IMR-90 (cell line): ENCODE measurements around the gene VGF. TPM values are rescaled to one million over a fixed set of nuclear protein-coding genes. Genes with fewer than 3 reads are reported as not detected.
A peak's percentile ranks its signal among the peaks of the same experiment; 100 is the strongest.

Experiments
- ATAC-seq: fragments of 200-7000 bp; cut with Tn5 transposase; 2 replicates; pipeline ENCODE4 v1.9.1; 2020; ENCODE audit warnings: low read depth, mild to moderate bottlenecking, moderate library complexity
- BruUV-seq: library from RNA; stranded (reverse); fragments of 400-500 nt; replicated peaks from 2 replicates; lab custom pipeline; 2021; lab: Mats Ljungman, UMichigan
- CTCF ChIA-PET: fragments of 300-600 bp; formaldehyde crosslinking; extraction: SDS; loops from one replicate; lab custom pipeline; 2021; ENCODE audit warnings: antibody characterized with exemption; lab: Yijun Ruan, JAX
- POLR2A ChIA-PET: fragments of 300-600 bp; sonication (Branson Sonifier 250); formaldehyde crosslinking; loops from one replicate; lab custom pipeline; 2022; ENCODE audit warnings: antibody characterized with exemption; ENCODE audit not compliant: unreplicated experiment; lab: Charles Lee
- DNase-seq: peaks from one replicate; pipeline ENCODE4 v3.0.0; 2013
- H2AFZ ChIP-seq: replicated peaks from 2 replicates; pipeline ENCODE3; 2013; ENCODE audit warnings: low read length, mild to moderate bottlenecking; ENCODE audit not compliant: poor library complexity
- H2AK5ac ChIP-seq: 2 replicates; pipeline ENCODE4 v1.6.1; 2013; ENCODE audit warnings: low read depth, low read length, inconsistent platforms
- H2AK9ac ChIP-seq: replicated peaks from 2 replicates; pipeline ENCODE3; 2013; ENCODE audit warnings: mild to moderate bottlenecking, low read depth, low read length, moderate library complexity; ENCODE audit not compliant: poor library complexity
- H2BK120ac ChIP-seq: 2 replicates; pipeline ENCODE4 v1.6.1; 2013; ENCODE audit warnings: low read depth, low read length, inconsistent platforms
- H2BK15ac ChIP-seq: 3 replicates; pipeline ENCODE4 v1.6.1; 2013; ENCODE audit warnings: low read depth, low read length, inconsistent platforms
- H2BK20ac ChIP-seq: 2 replicates; pipeline ENCODE4 v1.6.1; 2013; ENCODE audit warnings: low read depth, mild to moderate bottlenecking, inconsistent platforms, low read length, moderate library complexity
- H2BK5ac ChIP-seq: 2 replicates; pipeline ENCODE4 v1.6.1; 2013; ENCODE audit warnings: mild to moderate bottlenecking, low read depth, low read length, inconsistent platforms; ENCODE audit not compliant: poor library complexity, severe bottlenecking
- H3K14ac ChIP-seq: replicated peaks from 2 replicates; pipeline ENCODE4 v1.6.1; 2013; ENCODE audit warnings: low read depth, low read length, inconsistent platforms
- H3K18ac ChIP-seq: 2 replicates; pipeline ENCODE4 v1.6.1; 2013; ENCODE audit warnings: low read depth, low read length, control low read depth
- H3K23ac ChIP-seq: 2 replicates; pipeline ENCODE4 v1.6.1; 2013; ENCODE audit warnings: low read depth, low read length, inconsistent platforms
- H3K27ac ChIP-seq: 2 replicates; pipeline ENCODE4 v1.5.1; 2013; ENCODE audit warnings: mild to moderate bottlenecking, control low read depth, low read length; ENCODE audit not compliant: insufficient read depth
- H3K27me3 ChIP-seq: 2 replicates; pipeline ENCODE4 v1.6.1; 2013; ENCODE audit warnings: low read length; ENCODE audit not compliant: control insufficient read depth, insufficient read depth
- H3K36me3 ChIP-seq: 2 replicates; pipeline ENCODE4 v1.6.1; 2013; ENCODE audit warnings: low read length, mixed read lengths; ENCODE audit not compliant: control insufficient read depth, insufficient read depth
- H3K4ac ChIP-seq: 2 replicates; pipeline ENCODE4 v1.6.1; 2013; ENCODE audit warnings: low read depth, low read length, inconsistent platforms
- H3K4me1 ChIP-seq: 2 replicates; pipeline ENCODE4 v1.6.1; 2013; ENCODE audit warnings: low read length, mixed read lengths; ENCODE audit not compliant: control insufficient read depth, insufficient read depth
- H3K4me2 ChIP-seq: 2 replicates; pipeline ENCODE4 v1.6.1; 2013; ENCODE audit warnings: low read depth, mild to moderate bottlenecking, control low read depth, low read length, moderate library complexity
- H3K4me3 ChIP-seq: 2 replicates; pipeline ENCODE4 v1.5.1; 2013; ENCODE audit warnings: low read depth, mild to moderate bottlenecking, control low read depth, low read length, moderate library complexity; ENCODE audit not compliant: insufficient read depth
- H3K56ac ChIP-seq: 2 replicates; pipeline ENCODE4 v1.6.1; 2013; ENCODE audit warnings: low read length, inconsistent platforms; ENCODE audit not compliant: insufficient read depth; ENCODE audit errors: extremely low read depth
- H3K79me1 ChIP-seq, 2 experiments: 2 replicates each; pipeline ENCODE4 v1.6.1; 2013; ENCODE audit warnings: low read length in 2 of 2, inconsistent platforms in 1 of 2, low read depth in 1 of 2
- H3K9ac ChIP-seq: 2 replicates; pipeline ENCODE4 v1.6.1; 2013; ENCODE audit warnings: low read depth, low read length, control low read depth
- H3K9me1 ChIP-seq: 2 replicates; pipeline ENCODE4 v1.6.1; 2013; ENCODE audit warnings: low read length, inconsistent platforms; ENCODE audit not compliant: insufficient read depth
- H3K9me3 ChIP-seq: 2 replicates; pipeline ENCODE4 v1.6.1; 2013; ENCODE audit warnings: low read length; ENCODE audit not compliant: control insufficient read depth, insufficient read depth
- H4K20me1 ChIP-seq: 2 replicates; pipeline ENCODE4 v1.6.1; 2013; ENCODE audit warnings: low read length, inconsistent platforms; ENCODE audit not compliant: insufficient read depth
- H4K5ac ChIP-seq: 2 replicates; pipeline ENCODE4 v1.6.1; 2013; ENCODE audit warnings: mild to moderate bottlenecking, low read depth, low read length, control low read depth
- H4K8ac ChIP-seq, 2 experiments: 2 replicates each; pipeline ENCODE4 v1.6.1; 2013; ENCODE audit warnings: low read depth in 2 of 2, low read length in 2 of 2, control low read depth in 1 of 2, inconsistent platforms in 1 of 2
- H4K91ac ChIP-seq: 2 replicates; pipeline ENCODE4 v1.6.1; 2013; ENCODE audit warnings: low read depth, low read length, inconsistent platforms; ENCODE audit not compliant: insufficient read depth
- BHLHE40 ChIP-seq: fragments of 150-350 bp; IDR thresholded peaks from 2 replicates; pipeline ENCODE4 v1.6.1; 2016; ENCODE audit warnings: mild to moderate bottlenecking, low read depth, low read length
- CEBPB ChIP-seq: IDR thresholded peaks from 2 replicates; pipeline ENCODE4 v1.6.1; 2012; ENCODE audit warnings: low read depth, low read length, improper control_type of control experiment
- CHD1 ChIP-seq: IDR thresholded peaks from 2 replicates; pipeline ENCODE4 v1.6.1; 2012; ENCODE audit warnings: low read depth, low read length, improper control_type of control experiment
- CTCF ChIP-seq: conservative IDR thresholded peaks from 2 replicates; pipeline ENCODE4 v1.5.1; 2012; ENCODE audit warnings: mild to moderate bottlenecking, low read depth, low read length, improper control_type of control experiment
- ELK1 ChIP-seq: fragments of 150-350 bp; IDR thresholded peaks from 2 replicates; pipeline ENCODE4 v1.6.1; 2016; ENCODE audit warnings: low read depth, mild to moderate bottlenecking, low read length, moderate library complexity, borderline replicate concordance
- FOS ChIP-seq: fragments of 150-350 bp; IDR thresholded peaks from 2 replicates; pipeline ENCODE4 v1.6.1; 2016; ENCODE audit warnings: low read depth, low read length
- MAFK ChIP-seq: IDR thresholded peaks from 2 replicates; pipeline ENCODE4 v1.6.1; 2012; ENCODE audit warnings: low read depth, low read length, improper control_type of control experiment
- MAZ ChIP-seq: IDR thresholded peaks from 2 replicates; pipeline ENCODE4 v1.6.1; 2012; ENCODE audit warnings: low read depth, mild to moderate bottlenecking, low read length, improper control_type of control experiment, moderate library complexity, borderline replicate concordance
- MXI1 ChIP-seq: IDR thresholded peaks from 2 replicates; pipeline ENCODE4 v1.6.1; 2012; ENCODE audit warnings: low read depth, mild to moderate bottlenecking, low read length, moderate library complexity, borderline replicate concordance
- NFE2L2 ChIP-seq: fragments of 150-350 bp; IDR thresholded peaks from 2 replicates; pipeline ENCODE4 v1.6.1; 2016; ENCODE audit warnings: low read depth, mild to moderate bottlenecking, low read length
- POLR2A ChIP-seq: IDR thresholded peaks from 2 replicates; pipeline ENCODE4 v1.6.1; 2012; ENCODE audit warnings: mild to moderate bottlenecking, low read depth, low read length
- RAD21 ChIP-seq: IDR thresholded peaks from 2 replicates; pipeline ENCODE4 v1.6.1; 2012; ENCODE audit warnings: low read length, improper control_type of control experiment
- RCOR1 ChIP-seq: IDR thresholded peaks from 2 replicates; pipeline ENCODE4 v1.6.1; 2012; ENCODE audit warnings: mild to moderate bottlenecking, low read length, improper control_type of control experiment; ENCODE audit not compliant: insufficient replicate concordance
- RFX5 ChIP-seq: IDR thresholded peaks from 2 replicates; pipeline ENCODE4 v1.8.0; 2012; ENCODE audit warnings: low read depth, mild to moderate bottlenecking, low read length, moderate library complexity
- SMC3 ChIP-seq: fragments of 150-350 bp; IDR thresholded peaks from 2 replicates; pipeline ENCODE4 v1.6.1; 2016; ENCODE audit warnings: low read depth, mild to moderate bottlenecking, antibody characterized with exemption, low read length, moderate library complexity
- USF2 ChIP-seq: fragments of 150-350 bp; IDR thresholded peaks from 2 replicates; pipeline ENCODE4 v1.6.1; 2017; ENCODE audit warnings: mild to moderate bottlenecking, antibody characterized with exemption, low read length, low read depth
- WGBS, 2 experiments: methylation state at CpG; one replicate each; pipeline versions ENCODE4 v1.1.5 to v1.1.7; 2013; ENCODE audit warnings: missing lambda C conversion rate in 2 of 2; ENCODE audit not compliant: insufficient read length in 1 of 2; ENCODE audit errors: extremely low coverage in 2 of 2; 5-methylcytosine and 5-hydroxymethylcytosine counted together
- dilution Hi-C: fragments of 300-500 bp; cut with HindIII; formaldehyde crosslinking; loops from one replicate; pipeline ENCODE4 v1.14.3; 2018; ENCODE audit warnings: low sequenced_read_pairs; ENCODE audit not compliant: unreplicated experiment
- in situ Hi-C: fragments of 300-500 bp; cut with MboI; formaldehyde crosslinking; loops from 3 replicates; pipeline ENCODE4 v1.14.3; 2019; ENCODE audit warnings: low sequenced_read_pairs, inconsistent platforms, mixed read lengths
- intact Hi-C: fragments of 100-400 bp; cut with micrococcal nuclease; formaldehyde crosslinking; loops from 2 replicates; pipeline ENCODE4 v1.10.0; 2022
- polyA plus RNA-seq, 3 experiments: library from polyadenylated mRNA; depleted of rRNA; stranded (reverse); fragments of >200 nt; gene quantifications; 2 replicates each; pipeline ENCODE4 v1.2.3, GENCODE V29; 2012; ENCODE audit warnings: low replicate concordance in 1 of 3
- total RNA-seq: library from RNA; depleted of rRNA; stranded (reverse); fragments of >200 nt; gene quantifications from 2 replicates; pipeline ENCODE4 v1.2.3, GENCODE V29; 2012

VGF gene
- total and polyA plus RNA-seq, 2 of the 4 experiments (the other 2 are of a cell fraction): 0.18 to 0.50 TPM

DNA sequence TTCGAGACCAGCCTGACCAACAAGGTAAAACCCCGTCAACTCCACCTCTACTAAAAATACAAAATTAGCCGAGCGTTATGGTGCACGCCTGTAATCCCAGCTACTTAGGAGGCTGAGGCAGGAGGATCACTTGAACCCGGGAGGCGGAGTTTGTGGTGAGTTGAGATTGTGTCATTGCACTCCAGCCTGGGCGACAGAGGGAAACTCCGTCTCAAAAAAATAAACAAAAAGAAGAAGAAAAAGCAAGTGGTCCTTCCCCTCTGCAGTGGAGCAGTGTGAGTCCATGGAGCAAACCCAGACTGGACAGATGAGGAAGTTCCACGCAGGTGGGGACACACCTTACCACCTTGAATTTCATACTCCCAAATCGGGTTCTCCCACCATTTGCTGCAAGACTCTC is 51.5 kb downstream of the VGF start:
- peaks cover 16% of the 10 kb centered on the region for H3K4me1 ChIP-seq
- TF ChIP-seq SMC3: no peak
- TF ChIP-seq RAD21: no peak
- no peak for TF ChIP-seq MAFK
- no peak for TF ChIP-seq RFX5
- no peak for TF ChIP-seq MXI1
- TF ChIP-seq BHLHE40: no peak
- no peak for TF ChIP-seq RCOR1
- TF ChIP-seq MAZ: no peak
- TF ChIP-seq CTCF: no peak
- TF ChIP-seq ELK1: no peak
- no peak for TF ChIP-seq CHD1
- no peak for TF ChIP-seq FOS
- no peak for TF ChIP-seq NFE2L2
- TF ChIP-seq POLR2A: no peak
- TF ChIP-seq CEBPB: no peak
- TF ChIP-seq USF2: no peak
- H4K91ac ChIP-seq: peak overlapping the region; percentile 90
- H3K14ac ChIP-seq: peak overlapping the region; percentile 85
- peak overlapping the region; percentile 77 for H4K5ac ChIP-seq
- in situ Hi-C loops (loop anchor here (25.0 kb wide), 1 partner anchor 677 kb away; the partner anchor contains the start of genes MEPCE, PPP1R35 and ZCWPW1), intact Hi-C loops (no loop called here), dilution Hi-C loops (no loop called here)
- peak overlapping the region; percentile 61; the same call in 1 of the 2 replicates for H3K56ac ChIP-seq
- H4K8ac ChIP-seq: peak overlapping the region; percentile 83 to 91
- peak overlapping the region; percentile 24; the same call in 1 of the 2 replicates for H3K27ac ChIP-seq
- peak overlapping the region; percentile 99 for H3K4ac ChIP-seq
- no peaks in the 10 kb centered on the region for H3K27me3 ChIP-seq
- no CpG with 5 or more reads among the region's 11 CpGs for WGBS, 2 experiments
- no TSS peak for BruUV-seq
- peak overlapping the region; percentile 97 for H2AK9ac ChIP-seq
- H2BK20ac ChIP-seq: peak overlapping the region; percentile 96
- H3K36me3 ChIP-seq: no peaks in the 10 kb centered on the region
- H3K9ac ChIP-seq: no peak overlapping the region
- no peak for DNase-seq
- H3K4me2 ChIP-seq: no peak overlapping the region
- ATAC-seq: no peak
- no peaks in the 10 kb centered on the region for H4K20me1 ChIP-seq
- peak overlapping the region; percentile 58; the same call in 2 of the 3 replicates for H2BK15ac ChIP-seq
- ChIA-PET CTCF (interaction anchor here (0.5 to 0.7 kb wide), 3 partner anchors 55 to 99 kb away, joined by 3 read pairs; no protein-coding TSS in a partner anchor), POLR2A (no interaction called here)
- peaks cover 0 to 6% of the 10 kb centered on the region in 2 experiments; a peak in 1 of 4 replicates for H3K79me1 ChIP-seq
- H2BK120ac ChIP-seq: peak overlapping the region; percentile 97
- peak overlapping the region; percentile 86 for H2AFZ ChIP-seq
- H3K23ac ChIP-seq: peak overlapping the region; percentile 94; the same call in 1 of the 2 replicates
- H3K18ac ChIP-seq: peak overlapping the region; percentile 14; the same call in 1 of the 2 replicates
- no peak overlapping the region for H3K4me3 ChIP-seq
- peak overlapping the region; percentile 87 for H2BK5ac ChIP-seq
- H3K9me1 ChIP-seq: peaks cover 16% of the 10 kb centered on the region
- H3K9me3 ChIP-seq: no peaks in the 10 kb centered on the region
- peak overlapping the region; percentile 99 for H2AK5ac ChIP-seq
